ENCODE data around the gene ASTN2. TPM values are rescaled to one million over a fixed set of nuclear protein-coding genes. Genes with fewer than 3 reads are reported as not detected.

ASTN2 gene
- total RNA-seq, 1 experiment from 2014 or later = 4.8 TPM

DNA sequence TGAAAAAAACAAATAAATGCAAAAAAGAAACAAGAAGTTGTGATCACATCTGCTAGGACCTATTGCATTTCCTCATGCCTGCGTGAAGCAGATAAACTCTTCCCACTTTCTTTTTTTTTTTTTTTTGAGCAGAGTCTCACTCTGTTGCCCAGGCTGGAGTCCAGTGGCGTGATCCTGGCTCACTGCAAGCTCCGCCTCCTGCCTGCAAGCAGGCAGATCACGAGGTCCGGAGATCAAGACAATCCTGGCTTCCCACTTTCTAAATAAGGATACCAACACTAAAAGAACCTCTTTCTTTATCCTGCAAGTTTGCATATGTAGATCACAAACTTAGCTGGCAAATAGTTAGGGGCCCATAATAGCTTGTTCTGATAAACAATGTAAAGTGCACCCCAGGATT lies 128.6 kb downstream of the ASTN2 start:
- POLR2A ChIA-PET = no interaction called here

More for the DNA sequence above, 128.6 kb downstream of the ASTN2 start:
- Histone ChIP-seq H3K9ac (ENCODE audit: low read length) (no peak overlapping the region), H3K9me2 (ENCODE audit: insufficient read depth) (no peaks in the 10 kb centered on the region), H3K9me3 (ENCODE audit: control insufficient read depth in 1 of 2, insufficient read depth in 1 of 2, low read depth in 1 of 2, low read length in 2 of 2) (peaks cover 0 to 4% of the 10 kb centered on the region in 2 experiments; a peak in 1 of 4 replicates), H3K79me2 (ENCODE audit: insufficient read depth, low read length) (no peaks in the 10 kb centered on the region), H3K4me1 (ENCODE audit: control insufficient read depth in 1 of 2, insufficient read depth in 2 of 2, low read length in 2 of 2) (no peaks in the 10 kb centered on the region), H3K4me2 (ENCODE audit: low read length) (no peak overlapping the region), H3K36me3 (ENCODE audit: control insufficient read depth in 1 of 2, insufficient read depth in 2 of 2, low read length in 2 of 2) (no peaks in the 10 kb centered on the region), H2AFZ (ENCODE audit: low read depth, low read length, poor library complexity, severe bottlenecking) (no peak overlapping the region), H4K20me1 (ENCODE audit: insufficient read depth) (no peaks in the 10 kb centered on the region), H3K4me3 (replicated peaks in 1 of 2; ENCODE audit: low read depth in 1 of 2, low read length in 2 of 2) (no peak overlapping the region), H3K27ac (ENCODE audit: low read depth, low read length) (no peak overlapping the region), H3K27me3 (ENCODE audit: insufficient read depth, low read length) (no peaks in the 10 kb centered on the region)
- RAD21 ChIA-PET (ENCODE audit: low non-redundant PET in 1 of 2, low total read pairs in 2 of 2, uncharacterized antibody in 2 of 2, unreplicated experiment in 2 of 2) = no interaction called here
- DNase-seq (ENCODE audit: low read depth, low spot score) (no peak), ATAC-seq (no peak)
- CTCF ChIA-PET = no interaction called here
- TF ChIP-seq JUND (IDR thresholded peaks at IDR 0.05) = no peak
- no peak for TF ChIP-seq RAD21 (IDR thresholded peaks at IDR 0.05; ENCODE audit: low read depth)
- TF ChIP-seq EZH2phosphoT487 (IDR thresholded peaks at IDR 0.05; ENCODE audit: borderline replicate concordance) = no peak
- TF ChIP-seq, protein P1, sequence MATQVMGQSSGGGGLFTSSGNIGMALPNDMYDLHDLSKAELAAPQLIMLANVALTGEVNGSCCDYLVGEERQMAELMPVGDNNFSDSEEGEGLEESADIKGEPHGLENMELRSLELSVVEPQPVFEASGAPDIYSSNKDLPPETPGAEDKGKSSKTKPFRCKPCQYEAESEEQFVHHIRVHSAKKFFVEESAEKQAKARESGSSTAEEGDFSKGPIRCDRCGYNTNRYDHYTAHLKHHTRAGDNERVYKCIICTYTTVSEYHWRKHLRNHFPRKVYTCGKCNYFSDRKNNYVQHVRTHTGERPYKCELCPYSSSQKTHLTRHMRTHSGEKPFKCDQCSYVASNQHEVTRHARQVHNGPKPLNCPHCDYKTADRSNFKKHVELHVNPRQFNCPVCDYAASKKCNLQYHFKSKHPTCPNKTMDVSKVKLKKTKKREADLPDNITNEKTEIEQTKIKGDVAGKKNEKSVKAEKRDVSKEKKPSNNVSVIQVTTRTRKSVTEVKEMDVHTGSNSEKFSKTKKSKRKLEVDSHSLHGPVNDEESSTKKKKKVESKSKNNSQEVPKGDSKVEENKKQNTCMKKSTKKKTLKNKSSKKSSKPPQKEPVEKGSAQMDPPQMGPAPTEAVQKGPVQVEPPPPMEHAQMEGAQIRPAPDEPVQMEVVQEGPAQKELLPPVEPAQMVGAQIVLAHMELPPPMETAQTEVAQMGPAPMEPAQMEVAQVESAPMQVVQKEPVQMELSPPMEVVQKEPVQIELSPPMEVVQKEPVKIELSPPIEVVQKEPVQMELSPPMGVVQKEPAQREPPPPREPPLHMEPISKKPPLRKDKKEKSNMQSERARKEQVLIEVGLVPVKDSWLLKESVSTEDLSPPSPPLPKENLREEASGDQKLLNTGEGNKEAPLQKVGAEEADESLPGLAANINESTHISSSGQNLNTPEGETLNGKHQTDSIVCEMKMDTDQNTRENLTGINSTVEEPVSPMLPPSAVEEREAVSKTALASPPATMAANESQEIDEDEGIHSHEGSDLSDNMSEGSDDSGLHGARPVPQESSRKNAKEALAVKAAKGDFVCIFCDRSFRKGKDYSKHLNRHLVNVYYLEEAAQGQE (IDR thresholded peaks at IDR 0.05; ENCODE audit: low read depth) = no peak
- TF ChIP-seq, protein P2, sequence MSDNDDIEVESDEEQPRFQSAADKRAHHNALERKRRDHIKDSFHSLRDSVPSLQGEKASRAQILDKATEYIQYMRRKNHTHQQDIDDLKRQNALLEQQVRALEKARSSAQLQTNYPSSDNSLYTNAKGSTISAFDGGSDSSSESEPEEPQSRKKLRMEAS (IDR thresholded peaks at IDR 0.05) = no peak
- TF ChIP-seq TCF7L2 (IDR thresholded peaks at IDR 0.05; ENCODE audit: borderline replicate concordance, extremely low read depth, insufficient read depth, insufficient read length) = no peak
- no peak for TF ChIP-seq EZH2 (IDR thresholded peaks at IDR 0.05)
- no peak for TF ChIP-seq ZNF274 (IDR thresholded peaks at IDR 0.05; ENCODE audit: low read depth, low read length)
- TF ChIP-seq, protein P3, sequence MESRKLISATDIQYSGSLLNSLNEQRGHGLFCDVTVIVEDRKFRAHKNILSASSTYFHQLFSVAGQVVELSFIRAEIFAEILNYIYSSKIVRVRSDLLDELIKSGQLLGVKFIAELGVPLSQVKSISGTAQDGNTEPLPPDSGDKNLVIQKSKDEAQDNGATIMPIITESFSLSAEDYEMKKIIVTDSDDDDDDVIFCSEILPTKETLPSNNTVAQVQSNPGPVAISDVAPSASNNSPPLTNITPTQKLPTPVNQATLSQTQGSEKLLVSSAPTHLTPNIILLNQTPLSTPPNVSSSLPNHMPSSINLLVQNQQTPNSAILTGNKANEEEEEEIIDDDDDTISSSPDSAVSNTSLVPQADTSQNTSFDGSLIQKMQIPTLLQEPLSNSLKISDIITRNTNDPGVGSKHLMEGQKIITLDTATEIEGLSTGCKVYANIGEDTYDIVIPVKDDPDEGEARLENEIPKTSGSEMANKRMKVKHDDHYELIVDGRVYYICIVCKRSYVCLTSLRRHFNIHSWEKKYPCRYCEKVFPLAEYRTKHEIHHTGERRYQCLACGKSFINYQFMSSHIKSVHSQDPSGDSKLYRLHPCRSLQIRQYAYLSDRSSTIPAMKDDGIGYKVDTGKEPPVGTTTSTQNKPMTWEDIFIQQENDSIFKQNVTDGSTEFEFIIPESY (IDR thresholded peaks at IDR 0.05; ENCODE audit: extremely low read depth, insufficient replicate concordance, low read length) = no peak
- intact Hi-C loops (cut with micrococcal nuclease) = no loop called here
- no TSS peak for BruUV-seq (replicated peaks)
